ENCODE results near the gene PNPO. TPM values are rescaled to one million over a fixed set of nuclear protein-coding genes. Genes with fewer than 3 reads are reported as not detected.
A peak's percentile ranks its signal among the peaks of the same experiment; 100 is the strongest.

The PNPO gene
- total and polyA plus RNA-seq, 2 experiments from 2014 or later: 20.0 to 44.7 TPM

- Histone ChIP-seq H3F3A (ENCODE audit: insufficient read depth) (no peaks in the 10 kb centered on the region), H3K9me2 (ENCODE audit: insufficient read depth) (no peaks in the 10 kb centered on the region), H4K20me1 (ENCODE audit: insufficient read depth) (no peaks in the 10 kb centered on the region), H3K79me2 (ENCODE audit: insufficient read depth) (peaks cover 15% of the 10 kb centered on the region), H3K4me3 (peak overlapping the region; percentile 88), H3K4me1 (ENCODE audit: insufficient read depth) (0 out of 2 replicates have a peak, but pooled peaks cover 3% of the 10 kb centered on the region), H3K9me3 (ENCODE audit: low read depth) (no peaks in the 10 kb centered on the region), H3K36me3 (ENCODE audit: low read depth) (no peaks in the 10 kb centered on the region), H3K27me3 (replicated peaks; ENCODE audit: insufficient read depth) (no peaks in the 10 kb centered on the region), H3K27ac (no peak overlapping the region), H3K4me2 (ENCODE audit: unreplicated experiment) (peak overlapping the region; percentile 92), H2AFZ (no peak overlapping the region), H3K9ac (peak overlapping the region; percentile 84)
- WGBS, 2 experiments (ENCODE audit: low coverage in 1 of 2, low lambda C conversion rate in 2 of 2, missing lambda C conversion rate in 2 of 2): 78 to 81% methylated on average over 6 of the region's 6 CpGs
- TF ChIP-seq EZH2 (IDR thresholded peaks at IDR 0.05; ENCODE audit: insufficient read depth, poor library complexity, severe bottlenecking) (no peak), EZH2phosphoT487 (IDR thresholded peaks at IDR 0.05; ENCODE audit: insufficient read depth, low read depth) (no peak)
- in situ Hi-C loops (cut with MboI): no loop called here
- no peak for DNase-seq
Observed at GRCh38 chr17:47942568-47942967, 1.2 kb downstream of the PNPO start.

- H3K9me2 ChIP-seq (ENCODE audit: insufficient read depth): no peaks in the 10 kb centered on the region
- H3K36me3 ChIP-seq (ENCODE audit: low read depth): no peaks in the 10 kb centered on the region
- H3K9me3 ChIP-seq (ENCODE audit: low read depth): no peaks in the 10 kb centered on the region
- DNase-seq: peak; percentile 44
- H3F3A ChIP-seq (ENCODE audit: insufficient read depth): no peaks in the 10 kb centered on the region
- no peak overlapping the region for H3K4me3 ChIP-seq
- peaks cover 15% of the 10 kb centered on the region for H3K79me2 ChIP-seq (ENCODE audit: insufficient read depth)
- H3K4me2 ChIP-seq (ENCODE audit: unreplicated experiment): no peak overlapping the region
- H2AFZ ChIP-seq: no peak overlapping the region
- 89 to 95% methylated on average over 8 of the region's 8 CpGs for WGBS, 2 experiments (ENCODE audit: low coverage in 1 of 2, low lambda C conversion rate in 2 of 2, missing lambda C conversion rate in 2 of 2)
- in situ Hi-C loops (cut with MboI): no loop called here
- no peaks in the 10 kb centered on the region for H3K27me3 ChIP-seq (replicated peaks; ENCODE audit: insufficient read depth)
- peaks cover 8% of the 10 kb centered on the region; the same call in 1 of the 2 replicates for H3K4me1 ChIP-seq (ENCODE audit: insufficient read depth)
- TF ChIP-seq EZH2phosphoT487 (IDR thresholded peaks at IDR 0.05; ENCODE audit: insufficient read depth, low read depth): no peak
- no peak for TF ChIP-seq EZH2 (IDR thresholded peaks at IDR 0.05; ENCODE audit: insufficient read depth, poor library complexity, severe bottlenecking)
- no peak overlapping the region for H3K27ac ChIP-seq
- no peak overlapping the region for H3K9ac ChIP-seq
- H4K20me1 ChIP-seq (ENCODE audit: insufficient read depth): no peaks in the 10 kb centered on the region
Observed at GRCh38 chr17:47945080-47945479, 3.7 kb downstream of the PNPO start.

- Histone ChIP-seq H3K4me3 (no peak overlapping the region), H3K27ac (no peak overlapping the region), H3K9ac (no peak overlapping the region), H3K9me3 (ENCODE audit: low read depth) (no peaks in the 10 kb centered on the region), H4K20me1 (ENCODE audit: insufficient read depth) (no peaks in the 10 kb centered on the region), H3K79me2 (ENCODE audit: insufficient read depth) (peaks cover 15% of the 10 kb centered on the region), H3K9me2 (ENCODE audit: insufficient read depth) (no peaks in the 10 kb centered on the region), H3K4me1 (ENCODE audit: insufficient read depth) (peaks cover 7% of the 10 kb centered on the region; the same call in 1 of the 2 replicates), H3K27me3 (replicated peaks; ENCODE audit: insufficient read depth) (no peaks in the 10 kb centered on the region), H2AFZ (no peak overlapping the region), H3F3A (ENCODE audit: insufficient read depth) (no peaks in the 10 kb centered on the region), H3K36me3 (ENCODE audit: low read depth) (no peaks in the 10 kb centered on the region), H3K4me2 (ENCODE audit: unreplicated experiment) (no peak overlapping the region)
- 92 to 93% methylated on average over 10 of the region's 10 CpGs for WGBS, 2 experiments (ENCODE audit: low coverage in 1 of 2, low lambda C conversion rate in 2 of 2, missing lambda C conversion rate in 2 of 2)
- TF ChIP-seq EZH2 (IDR thresholded peaks at IDR 0.05; ENCODE audit: insufficient read depth, poor library complexity, severe bottlenecking) (no peak), EZH2phosphoT487 (IDR thresholded peaks at IDR 0.05; ENCODE audit: insufficient read depth, low read depth) (no peak)
- DNase-seq: no peak
- in situ Hi-C loops (cut with MboI): no loop called here
Observed at GRCh38 chr17:47945529-47946508, 4.4 kb downstream of the PNPO start.

- no peaks in the 10 kb centered on the region for H3K27me3 ChIP-seq (replicated peaks; ENCODE audit: insufficient read depth)
- H3K4me1 ChIP-seq (ENCODE audit: insufficient read depth): peaks cover 5% of the 10 kb centered on the region; the same call in 1 of the 2 replicates
- DNase-seq: no peak
- no peak overlapping the region for H3K4me3 ChIP-seq
- in situ Hi-C loops (cut with MboI): no loop called here
- no peaks in the 10 kb centered on the region for H3F3A ChIP-seq (ENCODE audit: insufficient read depth)
- H3K9ac ChIP-seq: no peak overlapping the region
- no peaks in the 10 kb centered on the region for H4K20me1 ChIP-seq (ENCODE audit: insufficient read depth)
- WGBS, 2 experiments (ENCODE audit: low coverage in 1 of 2, low lambda C conversion rate in 2 of 2, missing lambda C conversion rate in 2 of 2): 80 to 88% methylated on average over 6 of the region's 6 CpGs
- H2AFZ ChIP-seq: no peak overlapping the region
- no peak overlapping the region for H3K27ac ChIP-seq
- peaks cover 15% of the 10 kb centered on the region for H3K79me2 ChIP-seq (ENCODE audit: insufficient read depth)
- TF ChIP-seq EZH2 (IDR thresholded peaks at IDR 0.05; ENCODE audit: insufficient read depth, poor library complexity, severe bottlenecking) (no peak), EZH2phosphoT487 (IDR thresholded peaks at IDR 0.05; ENCODE audit: insufficient read depth, low read depth) (no peak)
- no peaks in the 10 kb centered on the region for H3K36me3 ChIP-seq (ENCODE audit: low read depth)
- H3K4me2 ChIP-seq (ENCODE audit: unreplicated experiment): no peak overlapping the region
- no peaks in the 10 kb centered on the region for H3K9me2 ChIP-seq (ENCODE audit: insufficient read depth)
- no peaks in the 10 kb centered on the region for H3K9me3 ChIP-seq (ENCODE audit: low read depth)
Observed at GRCh38 chr17:47946516-47946915, 5.1 kb downstream of the PNPO start.
